Suprapubic skin (tissue), 4 donors: Measurements from ENCODE around the gene ZNF619. TPM values are rescaled to one million over a fixed set of nuclear protein-coding genes. Genes with fewer than 3 reads are reported as not detected.

Experiments used
- DNase-seq, 2 donors: peaks; one replicate each; pipeline ENCODE4 v3.0.0-alpha.2; 2019; ENCODE audit warnings: low spot score in 2 of 2
- H3K27ac ChIP-seq: fragments of 200-600 bp; sonication (generic); one replicate; pipeline ENCODE4 v1.5.1; 2019
- H3K27me3 ChIP-seq: fragments of 200-600 bp; sonication (generic); one replicate; pipeline ENCODE4 v1.5.1; 2019
- H3K36me3 ChIP-seq: fragments of 200-600 bp; sonication (generic); one replicate; pipeline ENCODE4 v1.5.1; 2019
- H3K4me1 ChIP-seq: fragments of 200-600 bp; sonication (generic); one replicate; pipeline ENCODE4 v1.5.1; 2019
- H3K4me3 ChIP-seq: fragments of 200-600 bp; sonication (generic); one replicate; pipeline ENCODE4 v1.5.1; 2019; ENCODE audit warnings: mild to moderate bottlenecking
- H3K9me3 ChIP-seq: fragments of 200-600 bp; sonication (generic); one replicate; pipeline ENCODE4 v1.5.1; 2019
- CTCF ChIP-seq, 2 donors: fragments of 200-600 bp in 1 of 2; fragments of 450-650 bp in 1 of 2; sonication (generic) in 1 of 2; IDR thresholded peaks; one replicate each; pipeline ENCODE4 v1.5.1; 2016 to 2019; ENCODE audit warnings: antibody characterized with exemption in 2 of 2, mild to moderate bottlenecking in 1 of 2, moderate library complexity in 1 of 2
- EP300 ChIP-seq: sonication (generic); formaldehyde crosslinking; IDR thresholded peaks from one replicate; pipeline ENCODE4 v1.6.1; 2017; ENCODE audit warnings: antibody characterized with exemption
- POLR2A ChIP-seq, 2 donors: fragments of 450-650 bp; IDR thresholded peaks; one replicate each; pipeline ENCODE4 v1.6.1; 2017; ENCODE audit warnings: antibody characterized with exemption in 2 of 2, mild to moderate bottlenecking in 2 of 2, moderate library complexity in 2 of 2
- POLR2AphosphoS5 ChIP-seq, 3 donors: sonication (generic); formaldehyde crosslinking; IDR thresholded peaks; one replicate each; pipeline ENCODE4 v1.6.1; 2017; ENCODE audit warnings: antibody characterized with exemption in 3 of 3
- WGBS: methylation state at CpG from one replicate; pipeline ENCODE4 v1.1.5; 2018; 5-methylcytosine and 5-hydroxymethylcytosine counted together
- total RNA-seq, 4 donors: library from RNA; depleted of rRNA; stranded (reverse); fragments of >200 nt; gene quantifications; one replicate each; pipeline ENCODE4 v1.1.0, GENCODE V29; 2016

The ZNF619 gene
- total RNA-seq, 4 donors from 2014 or later = 4.1 to 10.4 (median 6.1) TPM

GRCh38 chr3:40450438-40450837, 26.5 kb upstream of the ZNF619 start:
- H3K27me3 ChIP-seq = no peaks in the 10 kb centered on the region
- TF ChIP-seq POLR2AphosphoS5 (IDR thresholded peaks at IDR 0.05) (no peak), POLR2A (IDR thresholded peaks at IDR 0.05) (no peak), EP300 (no peak), CTCF (IDR thresholded peaks at IDR 0.05) (no peak)
- whole genome bisulfite sequencing = 77% methylated on average over 2 of the region's 2 CpGs
- H3K9me3 ChIP-seq = no peaks in the 10 kb centered on the region
- DNase-seq = no peak
- H3K36me3 ChIP-seq = peaks cover 6% of the 10 kb centered on the region
- no peak overlapping the region for H3K4me3 ChIP-seq
- H3K27ac ChIP-seq = no peak overlapping the region
- peaks cover 24% of the 10 kb centered on the region for H3K4me1 ChIP-seq

GRCh38 chr3:40451551-40451950, 25.4 kb upstream of the ZNF619 start:
- Histone ChIP-seq H3K27ac (no peak overlapping the region), H3K9me3 (no peaks in the 10 kb centered on the region), H3K36me3 (no peaks in the 10 kb centered on the region), H3K4me3 (no peak overlapping the region), H3K4me1 (peaks cover 29% of the 10 kb centered on the region), H3K27me3 (no peaks in the 10 kb centered on the region)
- DNase-seq = no peak
- TF ChIP-seq POLR2A (IDR thresholded peaks at IDR 0.05) = no peak
- no peak for TF ChIP-seq CTCF (IDR thresholded peaks at IDR 0.05)
- TF ChIP-seq POLR2AphosphoS5 (IDR thresholded peaks at IDR 0.05) = no peak
- no peak for TF ChIP-seq EP300

GRCh38 chr3:40452057-40452456, 24.9 kb upstream of the ZNF619 start:
- no peaks in the 10 kb centered on the region for H3K27me3 ChIP-seq
- no peaks in the 10 kb centered on the region for H3K36me3 ChIP-seq
- 65% methylated on average over 1 of the region's 1 CpG for WGBS
- no peaks in the 10 kb centered on the region for H3K9me3 ChIP-seq
- TF ChIP-seq CTCF (IDR thresholded peaks at IDR 0.05) = no peak
- H3K4me1 ChIP-seq = peaks cover 31% of the 10 kb centered on the region
- H3K27ac ChIP-seq = peak overlapping the region; percentile 94
- DNase-seq = no peak
- H3K4me3 ChIP-seq = peak overlapping the region; percentile 78

GRCh38 chr3:40452562-40452875, 24.4 kb upstream of the ZNF619 start:
- Histone ChIP-seq H3K9me3 (no peaks in the 10 kb centered on the region), H3K4me3 (peak overlapping the region; percentile 78), H3K27ac (peak overlapping the region; percentile 94), H3K27me3 (no peaks in the 10 kb centered on the region), H3K4me1 (peaks cover 31% of the 10 kb centered on the region), H3K36me3 (no peaks in the 10 kb centered on the region)
- no peak for DNase-seq
- TF ChIP-seq POLR2A (IDR thresholded peaks at IDR 0.05) = no peak
- WGBS = under 1% methylated on average over 7 of the region's 7 CpGs

GRCh38 chr3:40452876-40453730, 23.8 kb upstream of the ZNF619 start:
- DNase-seq = peak; percentile 99
- H3K36me3 ChIP-seq = no peaks in the 10 kb centered on the region
- H3K4me3 ChIP-seq = peak overlapping the region; percentile 78
- no peaks in the 10 kb centered on the region for H3K9me3 ChIP-seq
- peaks cover 35% of the 10 kb centered on the region for H3K4me1 ChIP-seq
- peak overlapping the region; percentile 94 for H3K27ac ChIP-seq
- TF ChIP-seq POLR2AphosphoS5 (IDR thresholded peaks at IDR 0.05) (peak in 2 of 3 donors; percentile 19 to 62), EP300 (no peak), CTCF (IDR thresholded peaks at IDR 0.05) (no peak), POLR2A (IDR thresholded peaks at IDR 0.05) (peak in 1 of 2 donors; percentile 43)
- WGBS = under 1% methylated on average over 31 of the region's 41 CpGs
- no peaks in the 10 kb centered on the region for H3K27me3 ChIP-seq
